ENCODE measurements around the gene ZNF93.
"Not testable (repeated sequence)": the region's sequence is repeated elsewhere in the genome, so short reads cannot be mapped to it uniquely, and the experiment has no call there.

ZNF93 gene

GRCh38 chr19:19909654-19910053, 8.9 kb downstream of the ZNF93 start:
- TF ChIP-seq CTCF (IDR thresholded peaks at IDR 0.05; ENCODE audit: low read depth, low read length, missing control alignments) = no peak
- no peak for DNase-seq (ENCODE audit: extremely low read depth, low read depth)
- no peak overlapping the region for H3K4me3 ChIP-seq (replicated peaks; ENCODE audit: low read depth, low read length)

GRCh38 chr19:19911150-19911549, 10.4 kb downstream of the ZNF93 start:
- TF ChIP-seq CTCF (IDR thresholded peaks at IDR 0.05; ENCODE audit: low read depth, low read length, missing control alignments) = no peak
- no peak for DNase-seq (ENCODE audit: extremely low read depth, low read depth)
- H3K4me3 ChIP-seq (replicated peaks; ENCODE audit: low read depth, low read length) = no peak overlapping the region

DNA sequence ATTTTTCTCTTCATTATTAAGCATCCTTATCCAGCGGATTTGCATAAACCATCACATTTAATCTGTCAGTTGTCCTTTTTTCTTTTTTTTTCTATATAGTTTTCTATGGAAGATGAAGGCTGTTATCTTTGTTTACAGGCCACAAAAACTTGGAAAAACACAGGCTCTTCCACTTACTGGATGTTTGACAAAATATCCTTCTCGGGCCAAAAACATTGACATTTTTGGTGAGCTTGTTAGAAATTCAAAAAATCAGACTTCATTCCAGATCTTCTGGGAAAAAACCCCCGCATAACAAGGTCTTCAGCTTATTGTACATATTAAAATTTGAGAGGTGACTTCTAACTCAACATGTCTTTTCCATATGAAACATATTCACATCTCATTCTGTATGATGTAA, 13.8 kb downstream of the ZNF93 start:
- no peak for DNase-seq (ENCODE audit: extremely low read depth, low read depth)
- no peak for TF ChIP-seq CTCF (IDR thresholded peaks at IDR 0.05; ENCODE audit: low read depth, low read length, missing control alignments)
- no peak overlapping the region for H3K4me3 ChIP-seq (replicated peaks; ENCODE audit: low read depth, low read length)

GRCh38 chr19:19930417-19930816, 29.7 kb downstream of the ZNF93 start:
- not testable (repeated sequence) for DNase-seq (ENCODE audit: extremely low read depth, low read depth); H3K4me3 ChIP-seq (replicated peaks; ENCODE audit: low read depth, low read length)

- DNase-seq (ENCODE audit: extremely low read depth, low read depth); H3K4me3 ChIP-seq (replicated peaks; ENCODE audit: low read depth, low read length): not testable (repeated sequence)
Measured at GRCh38 chr19:19933432-19934314, 32.9 kb downstream of the ZNF93 start.

GRCh38 chr19:19937403-19937802, 36.7 kb downstream of the ZNF93 start:
- no peak for DNase-seq (ENCODE audit: extremely low read depth, low read depth)
- no peak overlapping the region for H3K4me3 ChIP-seq (replicated peaks; ENCODE audit: low read depth, low read length)
- TF ChIP-seq CTCF (IDR thresholded peaks at IDR 0.05; ENCODE audit: low read depth, low read length, missing control alignments) = no peak

- no peak for DNase-seq (ENCODE audit: extremely low read depth, low read depth)
- no peak for TF ChIP-seq CTCF (IDR thresholded peaks at IDR 0.05; ENCODE audit: low read depth, low read length, missing control alignments)
- no peak overlapping the region for H3K4me3 ChIP-seq (replicated peaks; ENCODE audit: low read depth, low read length)
Measured at GRCh38 chr19:19938449-19938848, 37.7 kb downstream of the ZNF93 start.

Measured in HFF-Myc (cell line).